ENCODE measurements around the gene EXOSC9. TPM values are rescaled to one million over a fixed set of nuclear protein-coding genes. Genes with fewer than 3 reads are reported as not detected.

The EXOSC9 gene
- total RNA-seq, 2 donors from 2014 or later = 12.3 to 17.8 TPM

GRCh38 chr4:121863799-121864198 lies 62.7 kb downstream of the EXOSC9 start:
- no peak overlapping the region for H3K27ac ChIP-seq
- intact Hi-C loops (cut with DNase I) = no loop called here
- no peaks in the 10 kb centered on the region for H3K4me1 ChIP-seq
- H3K36me3 ChIP-seq = no peaks in the 10 kb centered on the region
- H3K9me3 ChIP-seq = no peaks in the 10 kb centered on the region
- no peak for DNase-seq
- no peaks in the 10 kb centered on the region for H3K27me3 ChIP-seq
- TF ChIP-seq, protein P1, sequence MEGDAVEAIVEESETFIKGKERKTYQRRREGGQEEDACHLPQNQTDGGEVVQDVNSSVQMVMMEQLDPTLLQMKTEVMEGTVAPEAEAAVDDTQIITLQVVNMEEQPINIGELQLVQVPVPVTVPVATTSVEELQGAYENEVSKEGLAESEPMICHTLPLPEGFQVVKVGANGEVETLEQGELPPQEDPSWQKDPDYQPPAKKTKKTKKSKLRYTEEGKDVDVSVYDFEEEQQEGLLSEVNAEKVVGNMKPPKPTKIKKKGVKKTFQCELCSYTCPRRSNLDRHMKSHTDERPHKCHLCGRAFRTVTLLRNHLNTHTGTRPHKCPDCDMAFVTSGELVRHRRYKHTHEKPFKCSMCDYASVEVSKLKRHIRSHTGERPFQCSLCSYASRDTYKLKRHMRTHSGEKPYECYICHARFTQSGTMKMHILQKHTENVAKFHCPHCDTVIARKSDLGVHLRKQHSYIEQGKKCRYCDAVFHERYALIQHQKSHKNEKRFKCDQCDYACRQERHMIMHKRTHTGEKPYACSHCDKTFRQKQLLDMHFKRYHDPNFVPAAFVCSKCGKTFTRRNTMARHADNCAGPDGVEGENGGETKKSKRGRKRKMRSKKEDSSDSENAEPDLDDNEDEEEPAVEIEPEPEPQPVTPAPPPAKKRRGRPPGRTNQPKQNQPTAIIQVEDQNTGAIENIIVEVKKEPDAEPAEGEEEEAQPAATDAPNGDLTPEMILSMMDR (IDR thresholded peaks at IDR 0.05) = no peak
- H3K4me3 ChIP-seq = no peak overlapping the region
- H3K9ac ChIP-seq (ENCODE audit: low read depth in 2 of 2, low read length in 2 of 2) = no peak overlapping the region

Other genes with a start within 250 kb of the EXOSC9 start
- 100 to 1,000 TPM in 1 of 2 donors, 10 to 100 TPM in 1; 88.4 to 122 TPM for gene ANXA5, start 104.3 kb upstream of the EXOSC9 start, total RNA-seq
- under 1 TPM in 1 of 2 donors, not detected in 1; 0.21 TPM for gene SMIM43, start 36.2 kb upstream of the EXOSC9 start, total RNA-seq
- 10 to 100 TPM; 15.6 to 62.8 TPM for gene CCNA2, start 22.6 kb downstream of the EXOSC9 start, total RNA-seq
- gene BBS7, start 69.2 kb downstream of the EXOSC9 start, total RNA-seq = 10 to 100 TPM; 13.6 to 15.6 TPM
- gene TRPC3, start 150.7 kb downstream of the EXOSC9 start, total RNA-seq = under 1 TPM in 1 of 2 donors, not detected in 1; 0.15 TPM

Measured in colonic mucosa (tissue), 4 donors.